ENCODE data around the gene HS6ST1.

HS6ST1 gene

GRCh38 chr2:128361376-128362131 is 42.9 kb upstream of the HS6ST1 start:
- WGBS, 2 experiments, result 94 to 95% methylated on average over 14 of the region's 14 CpGs
- H3K4me1 ChIP-seq (ENCODE audit: control insufficient read depth, insufficient read depth, low read length), result peaks cover 32% of the 10 kb centered on the region
- no peaks in the 10 kb centered on the region for H3K36me3 ChIP-seq (ENCODE audit: control insufficient read depth, insufficient read depth, low read length)
- no peak overlapping the region for H3K4me3 ChIP-seq (ENCODE audit: insufficient read depth, low read depth, low read length)
- H3K27me3 ChIP-seq (ENCODE audit: control insufficient read depth, insufficient read depth, low read length, poor library complexity, severe bottlenecking), result no peaks in the 10 kb centered on the region
- no peak overlapping the region for H3K27ac ChIP-seq (ENCODE audit: insufficient read depth, low read depth, low read length, poor library complexity, severe bottlenecking)
- H3K9me3 ChIP-seq (ENCODE audit: control insufficient read depth, low read length), result no peaks in the 10 kb centered on the region

GRCh38 chr2:128360711-128361110 is 42.0 kb upstream of the HS6ST1 start:
- no peak overlapping the region for H3K27ac ChIP-seq (ENCODE audit: insufficient read depth, low read depth, low read length, poor library complexity, severe bottlenecking)
- no peaks in the 10 kb centered on the region for H3K36me3 ChIP-seq (ENCODE audit: control insufficient read depth, insufficient read depth, low read length)
- WGBS, 2 experiments, result 92 to 94% methylated on average over 8 of the region's 8 CpGs
- H3K9me3 ChIP-seq (ENCODE audit: control insufficient read depth, low read length), result no peaks in the 10 kb centered on the region
- no peaks in the 10 kb centered on the region for H3K27me3 ChIP-seq (ENCODE audit: control insufficient read depth, insufficient read depth, low read length, poor library complexity, severe bottlenecking)
- H3K4me3 ChIP-seq (ENCODE audit: insufficient read depth, low read depth, low read length), result no peak overlapping the region
- H3K4me1 ChIP-seq (ENCODE audit: control insufficient read depth, insufficient read depth, low read length), result peaks cover 32% of the 10 kb centered on the region

- no peaks in the 10 kb centered on the region for H3K9me3 ChIP-seq (ENCODE audit: control insufficient read depth, low read length)
- no peaks in the 10 kb centered on the region for H3K36me3 ChIP-seq (ENCODE audit: control insufficient read depth, insufficient read depth, low read length)
- H3K27ac ChIP-seq (ENCODE audit: insufficient read depth, low read depth, low read length, poor library complexity, severe bottlenecking), result no peak overlapping the region
- WGBS, 2 experiments, result 90 to 91% methylated on average over 11 of the region's 11 CpGs
- H3K27me3 ChIP-seq (ENCODE audit: control insufficient read depth, insufficient read depth, low read length, poor library complexity, severe bottlenecking), result no peaks in the 10 kb centered on the region
- peaks cover 32% of the 10 kb centered on the region for H3K4me1 ChIP-seq (ENCODE audit: control insufficient read depth, insufficient read depth, low read length)
- H3K4me3 ChIP-seq (ENCODE audit: insufficient read depth, low read depth, low read length), result no peak overlapping the region
Measured at GRCh38 chr2:128359841-128360240, 41.2 kb upstream of the HS6ST1 start.

GRCh38 chr2:128358941-128359731 is 40.5 kb upstream of the HS6ST1 start:
- 94% methylated on average over 16 of the region's 16 CpGs for WGBS, 2 experiments
- Histone ChIP-seq H3K27ac (ENCODE audit: insufficient read depth, low read depth, low read length, poor library complexity, severe bottlenecking) (no peak overlapping the region), H3K4me3 (ENCODE audit: insufficient read depth, low read depth, low read length) (no peak overlapping the region), H3K4me1 (ENCODE audit: control insufficient read depth, insufficient read depth, low read length) (peaks cover 27% of the 10 kb centered on the region), H3K27me3 (ENCODE audit: control insufficient read depth, insufficient read depth, low read length, poor library complexity, severe bottlenecking) (no peaks in the 10 kb centered on the region), H3K9me3 (ENCODE audit: control insufficient read depth, low read length) (no peaks in the 10 kb centered on the region), H3K36me3 (ENCODE audit: control insufficient read depth, insufficient read depth, low read length) (no peaks in the 10 kb centered on the region)

GRCh38 chr2:128357506-128358370 is 39.1 kb upstream of the HS6ST1 start:
- no peak overlapping the region for H3K27ac ChIP-seq (ENCODE audit: insufficient read depth, low read depth, low read length, poor library complexity, severe bottlenecking)
- H3K4me3 ChIP-seq (ENCODE audit: insufficient read depth, low read depth, low read length), result no peak overlapping the region
- H3K36me3 ChIP-seq (ENCODE audit: control insufficient read depth, insufficient read depth, low read length), result no peaks in the 10 kb centered on the region
- no peaks in the 10 kb centered on the region for H3K27me3 ChIP-seq (ENCODE audit: control insufficient read depth, insufficient read depth, low read length, poor library complexity, severe bottlenecking)
- no peaks in the 10 kb centered on the region for H3K9me3 ChIP-seq (ENCODE audit: control insufficient read depth, low read length)
- H3K4me1 ChIP-seq (ENCODE audit: control insufficient read depth, insufficient read depth, low read length), result peaks cover 13% of the 10 kb centered on the region
- WGBS, 2 experiments, result 93 to 97% methylated on average over 12 of the region's 12 CpGs

- H3K27me3 ChIP-seq (ENCODE audit: control insufficient read depth, insufficient read depth, low read length, poor library complexity, severe bottlenecking), result no peaks in the 10 kb centered on the region
- WGBS, 2 experiments, result 83 to 100% methylated on average over 1 to 2 of the region's 2 CpGs
Measured at GRCh38 chr2:128356127-128356526, 37.5 kb upstream of the HS6ST1 start.

GRCh38 chr2:128354726-128355470 is 36.2 kb upstream of the HS6ST1 start:
- no peak overlapping the region for H3K27ac ChIP-seq (ENCODE audit: insufficient read depth, low read depth, low read length, poor library complexity, severe bottlenecking)
- no peak overlapping the region for H3K4me3 ChIP-seq (ENCODE audit: insufficient read depth, low read depth, low read length)
- WGBS, 2 experiments, result 92% methylated on average over 5 to 6 of the region's 6 CpGs
- H3K9me3 ChIP-seq (ENCODE audit: control insufficient read depth, low read length), result peaks cover 6% of the 10 kb centered on the region
- H3K36me3 ChIP-seq (ENCODE audit: control insufficient read depth, insufficient read depth, low read length), result no peaks in the 10 kb centered on the region
- no peaks in the 10 kb centered on the region for H3K4me1 ChIP-seq (ENCODE audit: control insufficient read depth, insufficient read depth, low read length)
- H3K27me3 ChIP-seq (ENCODE audit: control insufficient read depth, insufficient read depth, low read length, poor library complexity, severe bottlenecking), result no peaks in the 10 kb centered on the region

More at GRCh38 chr2:128356127-128356526, 37.5 kb upstream of the HS6ST1 start:
- Histone ChIP-seq H3K9me3 (ENCODE audit: control insufficient read depth, low read length) (peaks cover 6% of the 10 kb centered on the region), H3K4me1 (ENCODE audit: control insufficient read depth, insufficient read depth, low read length) (no peaks in the 10 kb centered on the region), H3K27ac (ENCODE audit: insufficient read depth, low read depth, low read length, poor library complexity, severe bottlenecking) (no peak overlapping the region), H3K4me3 (ENCODE audit: insufficient read depth, low read depth, low read length) (no peak overlapping the region), H3K36me3 (ENCODE audit: control insufficient read depth, insufficient read depth, low read length) (no peaks in the 10 kb centered on the region)

- H3K4me3 ChIP-seq (ENCODE audit: insufficient read depth, low read depth, low read length), result no peak overlapping the region
- H3K27ac ChIP-seq (ENCODE audit: insufficient read depth, low read depth, low read length, poor library complexity, severe bottlenecking), result no peak overlapping the region
- H3K9me3 ChIP-seq (ENCODE audit: control insufficient read depth, low read length), result peaks cover 6% of the 10 kb centered on the region
- H3K27me3 ChIP-seq (ENCODE audit: control insufficient read depth, insufficient read depth, low read length, poor library complexity, severe bottlenecking), result no peaks in the 10 kb centered on the region
- H3K4me1 ChIP-seq (ENCODE audit: control insufficient read depth, insufficient read depth, low read length), result no peaks in the 10 kb centered on the region
- H3K36me3 ChIP-seq (ENCODE audit: control insufficient read depth, insufficient read depth, low read length), result no peaks in the 10 kb centered on the region
- 92 to 94% methylated on average over 5 of the region's 5 CpGs for WGBS, 2 experiments
Measured at GRCh38 chr2:128354161-128354560, 35.5 kb upstream of the HS6ST1 start.

GRCh38 chr2:128350736-128351135 is 32.1 kb upstream of the HS6ST1 start:
- H3K4me3 ChIP-seq (ENCODE audit: insufficient read depth, low read depth, low read length), result no peak overlapping the region
- 80 to 100% methylated on average over 1 of the region's 1 CpG for WGBS, 2 experiments
- no peaks in the 10 kb centered on the region for H3K27me3 ChIP-seq (ENCODE audit: control insufficient read depth, insufficient read depth, low read length, poor library complexity, severe bottlenecking)
- no peaks in the 10 kb centered on the region for H3K36me3 ChIP-seq (ENCODE audit: control insufficient read depth, insufficient read depth, low read length)
- no peak overlapping the region for H3K27ac ChIP-seq (ENCODE audit: insufficient read depth, low read depth, low read length, poor library complexity, severe bottlenecking)
- H3K4me1 ChIP-seq (ENCODE audit: control insufficient read depth, insufficient read depth, low read length), result peaks cover 16% of the 10 kb centered on the region
- H3K9me3 ChIP-seq (ENCODE audit: control insufficient read depth, low read length), result peaks cover 6% of the 10 kb centered on the region

Measured in ectodermal cell (in vitro differentiated cells).